Natural killer cell treated with Interleukin-12 subunit alpha and Interleukin-12 subunit beta and Interleukin-15 and Interleukin-18, amount 100 ng/mL, for 72 hours (primary cell): Measurements from ENCODE around the gene FAM151A. TPM values are rescaled to one million over a fixed set of nuclear protein-coding genes. Genes with fewer than 3 reads are reported as not detected.

ENCODE experiments used
- ATAC-seq, 2 donors: fragments of 150-1000 bp; cut with Tn5 transposase in 1 of 2; sonication (Bioruptor Pico), chemical (Tn5 transposase) in 1 of 2; 2 replicates each; pipeline ENCODE4 v1.10.0; 2021
- DNase-seq: peaks from one replicate; pipeline ENCODE4 v3.0.0; 2022; ENCODE audit warnings: low spot score
- H3K27ac Mint-ChIP-seq, 2 donors: 1 replicate in 1 of 2; 2 replicates in 1 of 2; pipeline ENCODE4 v1.8.0; 2022; ENCODE audit warnings: mixed read lengths in 2 of 2, mild to moderate bottlenecking in 1 of 2, moderate library complexity in 1 of 2
- H3K27me3 Mint-ChIP-seq, 2 donors: 1 replicate in 1 of 2; 2 replicates in 1 of 2; pipeline ENCODE4 v1.8.0; 2022; ENCODE audit warnings: mixed read lengths in 2 of 2
- H3K36me3 Mint-ChIP-seq: one replicate; pipeline ENCODE4 v1.8.0; 2022; ENCODE audit warnings: mixed read lengths
- H3K4me1 Mint-ChIP-seq, 2 donors: 1 replicate in 1 of 2; 2 replicates in 1 of 2; pipeline ENCODE4 v1.8.0; 2022; ENCODE audit warnings: low read depth in 2 of 2, mixed read lengths in 2 of 2, mild to moderate bottlenecking in 1 of 2
- H3K4me3 Mint-ChIP-seq: one replicate; pipeline ENCODE4 v1.8.0; 2022; ENCODE audit warnings: mixed read lengths
- H3K9me3 Mint-ChIP-seq: 2 replicates; pipeline ENCODE4 v1.8.0; 2022; ENCODE audit warnings: mixed read lengths
- total RNA-seq, 2 donors: library from RNA; stranded (reverse); gene quantifications; one replicate each; pipeline ENCODE4 v1.2.3, GENCODE V29; 2022

The FAM151A gene
- not detected for total RNA-seq

GRCh38 chr1:54623216-54624007, at the start of gene FAM151A:
TSS of gene FAM151A (minus strand) at chr1:54623525. CDS start at chr1:54623395, 130 bp downstream.
- Mint-ChIP-seq H3K4me1 (no peaks in the 10 kb centered on the region), H3K9me3 (no peaks in the 10 kb centered on the region), H3K36me3 (no peaks in the 10 kb centered on the region), H3K4me3 (no peak within 1 kb of the TSS), H3K27ac (no peak within 1 kb of the TSS), H3K27me3 (peaks cover 0 to 5% of the 10 kb centered on the region in 2 donors)
- no peak for ATAC-seq
- no peak for DNase-seq

DNA sequence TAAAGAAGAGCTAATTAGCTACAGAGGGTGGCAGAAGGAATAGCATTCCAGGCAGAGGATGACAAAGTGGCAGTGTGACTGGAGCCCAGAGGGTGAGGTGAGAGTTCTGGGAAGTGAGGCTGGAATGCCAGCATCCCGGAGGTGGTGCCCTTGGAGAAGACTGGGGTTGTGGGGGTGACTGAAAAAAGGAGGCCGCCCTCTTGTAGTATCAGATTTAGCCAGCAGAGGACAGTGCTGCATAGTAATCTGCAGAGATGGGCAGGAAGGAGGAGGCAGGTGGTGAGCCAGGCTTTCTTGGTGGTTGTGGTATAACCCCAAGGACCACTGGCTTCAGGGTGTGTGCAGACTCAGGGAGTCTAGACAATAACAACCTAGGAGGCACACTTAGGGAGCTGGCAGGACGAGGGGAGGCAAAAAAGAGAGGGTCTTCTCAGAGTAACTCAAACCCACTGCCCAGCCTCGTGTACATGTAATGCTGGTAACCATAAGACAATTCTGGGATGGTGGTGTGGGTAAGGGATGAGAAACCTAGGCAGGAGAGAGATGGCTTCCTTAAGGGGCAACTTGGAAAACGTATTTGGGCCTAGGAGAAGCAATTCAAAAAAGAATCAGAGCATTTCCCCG, 48.8 kb upstream of the FAM151A start:
- Mint-ChIP-seq H3K9me3 (no peaks in the 10 kb centered on the region), H3K27ac (peak overlapping the region; percentile 1 to 60), H3K4me3 (no peak overlapping the region), H3K4me1 (peaks cover 10 to 11% of the 10 kb centered on the region in 2 donors), H3K27me3 (no peaks in the 10 kb centered on the region), H3K36me3 (no peaks in the 10 kb centered on the region)
- ATAC-seq (peak; percentile 83 to 87), DNase-seq (peak; percentile 73)

DNA sequence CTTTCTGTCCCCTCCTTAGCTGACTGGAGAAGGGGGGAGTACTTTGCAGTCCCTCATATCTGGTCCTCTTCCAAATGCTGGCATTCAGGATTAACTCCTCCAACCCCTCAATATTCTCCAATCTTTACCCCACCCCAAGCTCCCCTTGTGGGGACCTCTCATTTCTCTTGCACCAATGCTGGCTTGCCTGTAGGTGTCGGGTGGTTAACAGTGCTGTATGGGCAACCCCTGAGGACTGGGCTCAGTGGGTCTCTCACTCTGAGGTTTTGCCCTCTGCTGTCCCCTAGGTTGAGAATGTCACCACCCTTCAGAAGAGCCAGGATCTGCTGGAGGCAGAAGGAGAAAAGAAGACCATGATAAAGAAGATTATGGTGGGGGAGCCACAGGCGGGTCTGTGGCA, 45.2 kb upstream of the FAM151A start:
- Mint-ChIP-seq H3K4me1 (peaks cover 10 to 11% of the 10 kb centered on the region in 2 donors), H3K27ac (no peak overlapping the region), H3K36me3 (no peaks in the 10 kb centered on the region), H3K9me3 (no peaks in the 10 kb centered on the region), H3K4me3 (no peak overlapping the region), H3K27me3 (no peaks in the 10 kb centered on the region)
- no peak for ATAC-seq
- no peak for DNase-seq

DNA sequence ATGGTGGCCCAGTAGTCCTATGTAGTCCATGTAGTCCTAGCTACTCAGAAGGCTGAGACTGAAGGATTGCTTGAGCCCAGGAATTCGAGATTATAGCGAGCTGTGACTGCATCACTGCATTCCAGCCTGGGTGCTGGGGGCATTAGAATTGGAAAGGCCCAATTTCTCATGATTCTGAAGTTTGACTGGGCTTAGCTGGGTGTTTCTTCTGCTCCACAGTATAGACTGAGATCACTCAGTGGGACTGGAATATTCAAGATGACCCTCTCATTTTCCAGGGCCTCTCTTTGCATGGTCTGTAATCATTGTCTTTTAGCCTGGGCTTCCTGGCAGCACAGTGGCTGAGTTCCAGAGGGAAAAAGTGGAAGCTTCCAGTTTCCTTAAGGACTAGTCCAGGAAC, 44.5 kb upstream of the FAM151A start:
- no peak for DNase-seq
- H3K27ac Mint-ChIP-seq, result no peak overlapping the region
- H3K4me3 Mint-ChIP-seq, result no peak overlapping the region

DNA sequence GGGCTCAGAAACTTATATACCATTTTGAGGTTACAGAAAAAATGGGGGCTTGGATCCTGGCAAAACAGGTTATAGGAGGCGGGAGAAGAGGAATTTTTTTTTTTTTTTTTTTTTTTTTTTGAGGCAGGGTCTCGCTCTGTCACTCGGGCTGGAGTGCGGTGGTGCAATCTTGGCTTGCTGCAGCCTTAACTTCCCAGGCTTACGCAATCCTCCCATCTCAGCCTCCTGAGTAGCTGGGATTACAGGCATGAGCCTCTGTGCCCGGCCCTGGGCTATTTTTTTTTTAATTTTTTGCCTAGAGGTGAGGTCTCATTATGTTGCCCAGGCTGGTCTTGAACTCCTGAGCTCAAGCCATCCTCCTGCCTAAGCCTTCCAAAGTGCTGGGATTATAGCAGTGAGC, 43.0 kb upstream of the FAM151A start:
- H3K4me1 Mint-ChIP-seq, result no peaks in the 10 kb centered on the region

More for the DNA sequence above, 44.5 kb upstream of the FAM151A start:
- no peaks in the 10 kb centered on the region for H3K27me3 Mint-ChIP-seq
- no peak for ATAC-seq
- no peaks in the 10 kb centered on the region for H3K36me3 Mint-ChIP-seq
- peaks cover 8 to 10% of the 10 kb centered on the region in 2 donors for H3K4me1 Mint-ChIP-seq
- no peaks in the 10 kb centered on the region for H3K9me3 Mint-ChIP-seq

DNA sequence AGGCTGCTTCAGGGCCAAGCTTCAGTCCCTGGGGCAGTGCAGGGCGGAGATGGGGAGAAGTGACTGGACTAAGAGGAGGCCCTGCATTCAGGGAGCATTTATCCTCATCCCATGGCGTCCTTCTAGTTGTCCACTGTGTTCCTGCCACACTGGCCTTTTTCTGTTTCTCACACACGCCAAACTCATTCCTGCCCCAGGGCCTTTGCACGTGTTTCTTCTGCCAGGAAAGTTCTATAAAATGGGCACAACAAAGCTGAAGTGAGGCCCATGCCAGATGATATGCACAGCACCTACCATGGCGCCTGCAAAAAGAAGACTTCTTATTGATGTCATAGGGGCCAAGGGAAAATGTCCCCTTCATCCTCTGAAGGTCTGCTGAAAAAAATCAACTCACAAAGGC, 42.5 kb upstream of the FAM151A start:
- no peak for ATAC-seq
- no peaks in the 10 kb centered on the region for H3K36me3 Mint-ChIP-seq

More for the DNA sequence above, 43.0 kb upstream of the FAM151A start:
- H3K27ac Mint-ChIP-seq, result no peak overlapping the region
- no peaks in the 10 kb centered on the region for H3K36me3 Mint-ChIP-seq
- H3K9me3 Mint-ChIP-seq, result no peaks in the 10 kb centered on the region
- H3K27me3 Mint-ChIP-seq, result no peaks in the 10 kb centered on the region
- DNase-seq, result no peak
- H3K4me3 Mint-ChIP-seq, result no peak overlapping the region
- no peak for ATAC-seq

DNA sequence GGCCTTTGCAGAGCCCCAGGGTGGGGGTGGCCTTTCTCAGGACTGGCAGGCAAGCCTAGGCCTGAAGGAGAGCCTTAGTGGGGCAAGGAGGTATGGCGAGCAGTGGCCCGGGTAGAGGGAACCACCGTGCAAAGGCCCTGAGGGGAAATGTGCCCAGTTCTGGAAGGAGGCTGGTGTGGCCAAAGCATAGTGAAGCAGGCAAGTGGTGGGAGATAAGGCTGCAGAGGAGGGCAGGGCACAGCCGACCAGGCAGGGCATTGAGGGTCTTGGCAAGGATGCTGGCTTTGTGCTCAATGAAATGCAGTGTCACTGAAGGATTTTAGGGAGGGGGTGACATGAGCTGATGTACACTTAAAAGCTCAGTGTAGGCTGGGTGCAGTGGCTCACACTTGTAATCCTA, 41.0 kb upstream of the FAM151A start:
- H3K4me3 Mint-ChIP-seq, result no peak overlapping the region
- ATAC-seq, result no peak
- no peaks in the 10 kb centered on the region for H3K27me3 Mint-ChIP-seq
- no peak for DNase-seq
- H3K27ac Mint-ChIP-seq, result no peak overlapping the region
- H3K4me1 Mint-ChIP-seq, result no peaks in the 10 kb centered on the region
- H3K9me3 Mint-ChIP-seq, result no peaks in the 10 kb centered on the region
- no peaks in the 10 kb centered on the region for H3K36me3 Mint-ChIP-seq

More for the DNA sequence above, 42.5 kb upstream of the FAM151A start:
- Mint-ChIP-seq H3K9me3 (no peaks in the 10 kb centered on the region), H3K27ac (no peak overlapping the region), H3K4me1 (no peaks in the 10 kb centered on the region), H3K27me3 (no peaks in the 10 kb centered on the region), H3K4me3 (no peak overlapping the region)
- DNase-seq, result no peak

- no peak overlapping the region for H3K4me3 Mint-ChIP-seq
- no peaks in the 10 kb centered on the region for H3K9me3 Mint-ChIP-seq
- H3K4me1 Mint-ChIP-seq, result no peaks in the 10 kb centered on the region
- no peak for ATAC-seq
- no peak overlapping the region for H3K27ac Mint-ChIP-seq
- no peak for DNase-seq
- no peaks in the 10 kb centered on the region for H3K27me3 Mint-ChIP-seq
- H3K36me3 Mint-ChIP-seq, result no peaks in the 10 kb centered on the region
These were observed 40.4 kb upstream of the FAM151A start for GRCh38 chr1:54663725-54664124.

DNA sequence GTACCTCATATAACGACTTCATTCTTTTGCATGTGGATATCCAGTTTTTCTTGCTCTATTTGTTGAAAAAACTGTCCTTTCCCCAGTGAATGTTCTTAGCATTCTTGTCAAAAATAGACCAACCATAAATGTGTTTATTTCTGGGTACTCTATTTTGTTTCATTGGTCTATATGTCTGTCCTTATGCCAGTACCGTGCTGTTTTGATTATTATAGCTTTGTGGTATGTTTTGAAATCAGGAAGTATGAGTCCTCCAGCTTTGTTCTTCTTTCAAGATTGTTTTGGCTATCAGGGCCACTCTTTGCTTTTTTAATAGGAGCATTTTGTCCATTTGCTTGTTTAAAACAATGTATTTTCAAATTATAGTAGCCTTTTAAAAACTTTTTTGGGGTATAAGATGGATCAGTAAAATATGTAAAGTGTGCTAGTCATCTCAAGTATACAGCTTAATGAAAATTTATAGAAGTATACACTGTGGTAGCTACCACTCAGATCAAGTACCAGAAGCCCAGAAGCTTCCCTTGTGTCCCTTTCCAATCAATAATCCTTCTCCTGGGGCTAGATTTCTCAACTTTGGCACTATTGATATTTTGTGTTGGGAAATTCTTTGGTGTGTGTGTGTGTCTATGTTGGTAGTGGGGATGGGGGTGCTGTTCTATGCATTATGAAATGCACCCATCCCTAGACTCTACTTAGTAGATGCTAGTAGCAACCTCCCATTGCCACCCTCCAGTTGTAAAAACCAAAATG, 35.0 kb upstream of the FAM151A start:
- H3K4me1 Mint-ChIP-seq, result no peaks in the 10 kb centered on the region
- no peak for DNase-seq

GRCh38 chr1:54653036-54653435, 29.7 kb upstream of the FAM151A start:
- Mint-ChIP-seq H3K4me1 (no peaks in the 10 kb centered on the region), H3K36me3 (no peaks in the 10 kb centered on the region), H3K27me3 (peaks cover 14 to 21% of the 10 kb centered on the region in 2 donors), H3K4me3 (no peak overlapping the region), H3K27ac (no peak overlapping the region), H3K9me3 (peaks cover 2% of the 10 kb centered on the region)
- DNase-seq, result no peak
- peak in 1 of 2 donors; percentile 15 for ATAC-seq

More for the DNA sequence above, 35.0 kb upstream of the FAM151A start:
- Mint-ChIP-seq H3K9me3 (peaks cover 6% of the 10 kb centered on the region), H3K27ac (no peak overlapping the region), H3K36me3 (no peaks in the 10 kb centered on the region), H3K4me3 (no peak overlapping the region), H3K27me3 (no peaks in the 10 kb centered on the region)
- no peak for ATAC-seq

DNA sequence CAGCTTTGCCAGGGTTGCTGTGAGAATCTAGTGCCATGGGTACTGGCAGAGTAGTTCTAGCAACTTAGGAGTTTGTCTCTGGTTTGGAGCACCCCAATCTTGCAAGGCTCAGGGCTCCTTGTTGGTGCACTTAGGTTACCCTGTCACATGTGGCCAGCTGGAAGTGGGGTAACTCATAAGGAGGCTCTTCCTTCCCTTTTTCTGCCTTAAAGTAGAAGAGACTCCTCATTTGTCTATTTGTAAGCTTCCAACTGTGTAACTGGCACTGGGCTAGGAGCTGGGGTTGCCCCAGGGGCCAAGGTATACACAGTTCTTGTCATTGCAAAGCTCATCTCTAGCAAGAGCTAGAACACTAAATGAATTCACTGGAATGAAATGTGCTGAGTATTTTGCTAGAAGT, 28.8 kb upstream of the FAM151A start:
- ATAC-seq (no peak), DNase-seq (no peak)
- Mint-ChIP-seq H3K4me1 (no peaks in the 10 kb centered on the region), H3K4me3 (no peak overlapping the region), H3K27ac (no peak overlapping the region), H3K27me3 (peaks cover 14 to 21% of the 10 kb centered on the region in 2 donors), H3K36me3 (no peaks in the 10 kb centered on the region), H3K9me3 (no peaks in the 10 kb centered on the region)

DNA sequence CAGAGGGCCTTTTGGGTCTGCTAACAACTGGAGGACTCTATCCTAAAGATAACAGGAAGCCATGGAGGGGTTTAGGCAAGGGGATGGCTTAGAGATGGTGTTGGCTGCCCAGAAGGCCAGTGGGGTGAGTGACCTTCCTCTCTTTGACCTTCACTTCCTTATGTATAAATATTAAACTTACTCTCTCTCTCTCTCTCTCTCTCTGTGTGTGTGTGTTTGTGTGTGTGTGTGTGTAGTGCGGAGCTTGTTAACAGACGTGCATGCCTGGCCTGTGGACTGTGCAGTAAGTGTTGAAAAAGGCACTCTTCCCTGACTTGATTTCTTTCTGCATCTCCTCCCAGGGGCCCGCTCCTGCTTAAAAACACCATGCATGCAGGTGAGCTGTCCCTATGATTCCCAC, 28.3 kb upstream of the FAM151A start:
- DNase-seq, result no peak
- ATAC-seq, result no peak
- H3K9me3 Mint-ChIP-seq, result no peaks in the 10 kb centered on the region
- H3K27ac Mint-ChIP-seq, result no peak overlapping the region
- H3K36me3 Mint-ChIP-seq, result no peaks in the 10 kb centered on the region
- no peaks in the 10 kb centered on the region for H3K4me1 Mint-ChIP-seq
- H3K4me3 Mint-ChIP-seq, result no peak overlapping the region
- H3K27me3 Mint-ChIP-seq, result peaks cover 14 to 21% of the 10 kb centered on the region in 2 donors

- ATAC-seq (no peak), DNase-seq (no peak)
- Mint-ChIP-seq H3K4me1 (no peaks in the 10 kb centered on the region), H3K9me3 (no peaks in the 10 kb centered on the region), H3K27me3 (peaks cover 14 to 21% of the 10 kb centered on the region in 2 donors), H3K36me3 (no peaks in the 10 kb centered on the region), H3K27ac (no peak overlapping the region), H3K4me3 (no peak overlapping the region)
These were observed 27.1 kb upstream of the FAM151A start for GRCh38 chr1:54650417-54650816.

DNA sequence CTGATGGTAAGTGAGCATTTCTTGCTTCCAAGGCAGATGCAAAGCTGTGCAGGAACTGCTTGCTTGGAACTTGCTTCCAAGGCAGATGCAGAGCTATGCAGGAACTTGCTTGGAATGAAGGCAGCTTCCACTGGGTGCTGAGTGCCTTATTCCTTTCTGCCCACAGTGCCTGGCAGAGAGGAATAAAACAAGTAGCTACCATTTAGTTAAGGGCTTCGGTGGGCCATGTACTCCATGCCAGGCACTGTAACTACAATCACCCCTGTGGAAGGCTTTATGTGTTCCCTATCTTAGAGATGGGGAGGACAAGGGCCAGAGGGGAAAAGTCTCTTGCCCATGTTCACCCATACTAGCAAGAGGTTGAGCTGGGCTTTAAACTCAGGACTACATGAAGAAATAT, 26.6 kb upstream of the FAM151A start:
- H3K36me3 Mint-ChIP-seq, result no peaks in the 10 kb centered on the region
- DNase-seq, result no peak
- no peak for ATAC-seq
- peaks cover 14 to 21% of the 10 kb centered on the region in 2 donors for H3K27me3 Mint-ChIP-seq
- H3K9me3 Mint-ChIP-seq, result no peaks in the 10 kb centered on the region
- H3K4me1 Mint-ChIP-seq, result no peaks in the 10 kb centered on the region
- no peak overlapping the region for H3K27ac Mint-ChIP-seq
- H3K4me3 Mint-ChIP-seq, result no peak overlapping the region
